GM12878 (cell line): ENCODE measurements around the gene RERE. TPM values are rescaled to one million over a fixed set of nuclear protein-coding genes. Genes with fewer than 3 reads are reported as not detected.

Source experiments
- ATAC-seq: fragments of 200-7000 bp; cut with Tn5 transposase; 3 replicates; pipeline ENCODE4 v1.9.1; 2020; ENCODE audit warnings: mild to moderate bottlenecking, moderate library complexity
- BruUV-seq: library from RNA; stranded (reverse); fragments of 400-500 nt; replicated peaks from 2 replicates; lab custom pipeline; 2021; lab: Mats Ljungman, UMichigan
- CTCF ChIA-PET: fragments of 300-600 bp; sonication (Branson Sonifier 250); formaldehyde crosslinking; extraction: SDS; loops from one replicate; lab custom pipeline; 2021; ENCODE audit warnings: inconsistent platforms; lab: Yijun Ruan, JAX
- POLR2A ChIA-PET: fragments of 350-600 bp; formaldehyde crosslinking; extraction: SDS; loops from one replicate; lab custom pipeline; 2021; ENCODE audit warnings: inconsistent platforms; lab: Charles Lee
- RAD21 ChIA-PET: fragments of 300-600 bp; sonication (Branson Sonifier 250); formaldehyde crosslinking; loops from one replicate; lab custom pipeline; 2023; ENCODE audit warnings: antibody characterized with exemption; ENCODE audit not compliant: unreplicated experiment; lab: Charles Lee
- SMC1A ChIA-PET: fragments of 300-600 bp; sonication (Branson Sonifier 250); formaldehyde crosslinking; loops from one replicate; lab custom pipeline; 2023; ENCODE audit not compliant: unreplicated experiment, uncharacterized antibody; lab: Charles Lee
- DNase-seq: peaks from one replicate; pipeline ENCODE4 v3.0.0-alpha.2; 2011; ENCODE audit warnings: low read depth, low spot score
- FAIRE-seq: peaks from 3 replicates; lab custom pipeline; 2011; peaks lifted over from hg19 to GRCh38; lab: Jason Lieb, UNC
- H2AFZ ChIP-seq: 2 replicates; pipeline ENCODE4 v1.6.0; 2011; ENCODE audit warnings: low read depth, low read length, control low read depth; ENCODE audit not compliant: control insufficient read depth
- H3K27ac ChIP-seq: 2 replicates; pipeline ENCODE4 v1.5.1; 2011; ENCODE audit warnings: control low read depth; ENCODE audit not compliant: control insufficient read depth, insufficient read depth
- H3K27me3 ChIP-seq, 2 experiments: replicated peaks in 1 of 2; 2 replicates each; pipeline versions ENCODE4 v1.6.0 to v1.6.1; 2011; ENCODE audit warnings: low read length in 1 of 2; ENCODE audit not compliant: control insufficient read depth in 2 of 2, insufficient read depth in 2 of 2
- H3K36me3 ChIP-seq, 2 experiments: 2 replicates each; pipeline ENCODE4 v1.5.1; 2011; ENCODE audit warnings: low read length in 1 of 2; ENCODE audit not compliant: control insufficient read depth in 2 of 2, insufficient read depth in 2 of 2
- H3K4me1 ChIP-seq: 2 replicates; pipeline ENCODE4 v1.6.1; 2011; ENCODE audit warnings: mild to moderate bottlenecking, low read length, moderate library complexity, mixed read lengths; ENCODE audit not compliant: control insufficient read depth, insufficient read depth
- H3K4me2 ChIP-seq: 2 replicates; pipeline ENCODE4 v1.6.0; 2011; ENCODE audit warnings: control low read depth; ENCODE audit not compliant: control insufficient read depth, insufficient read depth
- H3K4me3 ChIP-seq: fragments of 200-600 bp; sonication (generic); 2 replicates; pipeline ENCODE4 v1.5.1; 2016
- H3K79me2 ChIP-seq: 2 replicates; pipeline ENCODE4 v1.6.0; 2011; ENCODE audit warnings: low read length; ENCODE audit not compliant: control insufficient read depth, insufficient read depth
- H3K9ac ChIP-seq: 2 replicates; pipeline ENCODE4 v1.8.0; 2011; ENCODE audit warnings: low read length, control low read depth, mixed read lengths; ENCODE audit not compliant: control insufficient read depth, insufficient read depth
- H3K9me3 ChIP-seq: replicated peaks from 3 replicates; pipeline ENCODE4 v1.5.1; 2011; ENCODE audit warnings: mild to moderate bottlenecking, low read length; ENCODE audit not compliant: control insufficient read depth, insufficient read depth
- H4K20me1 ChIP-seq: 2 replicates; pipeline ENCODE4 v1.6.0; 2011; ENCODE audit not compliant: control insufficient read depth, insufficient read depth
- ATF7 ChIP-seq: fragments of 450-650 bp; IDR thresholded peaks from 2 replicates; pipeline ENCODE4 v1.6.1; 2016; ENCODE audit warnings: low read depth, mild to moderate bottlenecking
- CREM ChIP-seq: IDR thresholded peaks from 2 replicates; pipeline ENCODE4 v1.6.1; 2014; ENCODE audit warnings: antibody characterized with exemption, low read depth
- HDAC6 ChIP-seq: fragments of 200-600 bp; sonication (generic); IDR thresholded peaks from one replicate; pipeline ENCODE4 v1.8.0; 2017; ENCODE audit warnings: antibody characterized with exemption; ENCODE audit not compliant: unreplicated experiment
- JUNB ChIP-seq: IDR thresholded peaks from 2 replicates; pipeline ENCODE4 v1.6.1; 2016; ENCODE audit warnings: antibody characterized with exemption, mild to moderate bottlenecking
- MEF2A ChIP-seq: IDR thresholded peaks from 2 replicates; pipeline ENCODE4 v1.6.1; 2011; ENCODE audit warnings: low read depth, mild to moderate bottlenecking, low read length, moderate library complexity; ENCODE audit not compliant: insufficient read depth
- MEF2B ChIP-seq: fragments of 450-650 bp; IDR thresholded peaks from 2 replicates; pipeline ENCODE4 v1.6.1; 2018; ENCODE audit warnings: mild to moderate bottlenecking, moderate library complexity; ENCODE audit not compliant: partially characterized antibody, poor library complexity, severe bottlenecking
- POU2F2 ChIP-seq: IDR thresholded peaks from 3 replicates; pipeline ENCODE4 v1.6.1; 2011; ENCODE audit warnings: low read depth, mild to moderate bottlenecking, low read length, borderline replicate concordance
- RAD51 ChIP-seq: fragments of 450-650 bp; IDR thresholded peaks from 2 replicates; pipeline ENCODE4 v1.6.1; 2016; ENCODE audit warnings: moderate library complexity, mild to moderate bottlenecking, inconsistent platforms
- RFX5 ChIP-seq: IDR thresholded peaks from 2 replicates; pipeline ENCODE4 v1.6.1; 2011; ENCODE audit warnings: low read depth, low read length, improper control_type of control experiment
- SMC3 ChIP-seq: IDR thresholded peaks from 2 replicates; pipeline ENCODE4 v1.6.1; 2011; ENCODE audit warnings: low read length, improper control_type of control experiment, borderline replicate concordance
- TBL1XR1 ChIP-seq: IDR thresholded peaks from 2 replicates; pipeline ENCODE4 v1.6.1; 2012; ENCODE audit warnings: low read depth, low read length, improper control_type of control experiment
- TCF7 ChIP-seq: IDR thresholded peaks from 2 replicates; pipeline ENCODE4 v1.6.1; 2014; ENCODE audit warnings: antibody characterized with exemption, borderline replicate concordance
- ZSCAN29 ChIP-seq: fragments of 450-650 bp; IDR thresholded peaks from 2 replicates; pipeline ENCODE4 v1.6.1; 2017; ENCODE audit warnings: mild to moderate bottlenecking, moderate library complexity
- WGBS: methylation state at CpG from one replicate; pipeline ENCODE4 v1.1.6; 2016; ENCODE audit warnings: low lambda C conversion rate; ENCODE audit not compliant: insufficient replicate concordance, insufficient coverage; ENCODE audit errors: missing lambda C conversion rate; 5-methylcytosine and 5-hydroxymethylcytosine counted together
- in situ Hi-C: fragments of 300-500 bp; cut with MboI; formaldehyde crosslinking; loops from 9 replicates; pipeline ENCODE4 v1.14.3; 2018; ENCODE audit warnings: mixed read lengths
- intact Hi-C: fragments of 100-400 bp; cut with micrococcal nuclease; formaldehyde crosslinking; loops from one replicate; pipeline ENCODE4 v1.14.2; 2022; ENCODE audit not compliant: unreplicated experiment
- polyA plus RNA-seq, 11 experiments: library from polyadenylated mRNA; depleted of rRNA in 4 of 11; unstranded in 6 of 11; stranded (reverse) in 5 of 11; fragments of >200 nt; fragmentation: Nextera tagmentation in 4 of 11; fragmentation: Illumina TruSeq in 1 of 11; extraction: Ambion mirVana in 4 of 11; extraction: Trizol in 1 of 11; gene quantifications; 1 replicate in 1 of 11; 2 replicates in 10 of 11; pipeline versions ENCODE4 v1.2.1 to v1.2.3, GENCODE V29; 2011 to 2016; ENCODE audit warnings: inconsistent platforms in 2 of 11, missing spikeins in 2 of 11, low read depth in 1 of 11
- total RNA-seq, 4 experiments: library from RNA; depleted of rRNA in 3 of 4; stranded (reverse); fragments of >200 nt in 3 of 4; fragmentation: Illumina TruSeq in 1 of 4; extraction: Trizol in 1 of 4; gene quantifications; 2 replicates each; pipeline versions ENCODE4 v1.2.1 to v1.2.3, GENCODE V29; 2013 to 2021
- TF ChIP-seq, protein P1 (sequence below): IDR thresholded peaks from 2 replicates; pipeline ENCODE4 v1.6.1; 2011; ENCODE audit warnings: low read depth, low read length, improper control_type of control experiment, borderline replicate concordance

Gene RERE
- total and polyA plus RNA-seq, 10 of the 15 experiments (the other 5 are each of a cell fraction or from before 2014, with no cell fraction given): 5.2 to 60.5 (median 20.2) TPM

DNA sequence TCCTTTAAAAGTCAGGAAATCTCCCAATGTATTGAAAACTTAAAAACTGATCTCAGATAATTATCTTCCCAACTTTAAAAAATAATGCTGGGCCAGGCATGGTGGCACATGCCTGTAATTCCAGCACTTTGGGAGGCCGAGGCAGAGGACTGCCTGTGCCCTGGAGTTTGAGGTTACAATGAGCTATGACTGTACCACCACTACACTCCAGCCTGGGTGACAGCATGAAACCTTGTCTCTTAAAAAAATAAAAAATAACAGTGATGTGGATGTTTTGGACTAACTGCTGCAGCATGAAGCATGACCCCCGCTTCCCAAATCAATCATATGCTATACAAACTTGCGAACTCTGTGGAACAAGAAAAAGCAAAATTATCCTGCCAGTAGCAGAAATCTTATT lies 186.3 kb downstream of the RERE start:
- Histone ChIP-seq H3K4me3 (no peak overlapping the region), H3K9me3 (no peaks in the 10 kb centered on the region), H3K4me2 (no peak overlapping the region), H3K36me3 (no peaks in the 10 kb centered on the region), H3K9ac (no peak overlapping the region), H3K79me2 (peaks cover 35% of the 10 kb centered on the region), H2AFZ (no peak overlapping the region), H3K27me3 (no peaks in the 10 kb centered on the region), H4K20me1 (no peaks in the 10 kb centered on the region; the same call in 1 of the 2 replicates), H3K4me1 (peaks cover 42% of the 10 kb centered on the region), H3K27ac (no peak overlapping the region)
- no peak for FAIRE-seq
- ChIA-PET POLR2A (interaction anchor here (1.0 to 6.4 kb wide), 3 partner anchors 9 to 96 kb away, joined by 3 to 31 read pairs (median 4); no protein-coding TSS in a partner anchor), SMC1A (interaction anchor here (0.8 to 9.8 kb wide), 8 partner anchors 8 to 218 kb away, joined by 3 to 98 read pairs (median 7); no protein-coding TSS in a partner anchor), CTCF (interaction anchor here (0.9 to 4.7 kb wide), 3 partner anchors 38 to 69 kb away, joined by 3 to 31 read pairs (median 3); no protein-coding TSS in a partner anchor), RAD21 (interaction anchor here (1.0 to 7.2 kb wide), 4 partner anchors 12 to 70 kb away, joined by 3 to 59 read pairs (median 10); no protein-coding TSS in a partner anchor)
- no TSS peak for BruUV-seq
- WGBS: 100% methylated on average over 3 of the region's 3 CpGs
- no peak for TF ChIP-seq HDAC6
- in situ Hi-C loops: no loop called here
- intact Hi-C loops: no loop called here
- no peak for ATAC-seq
- DNase-seq: no peak

DNA sequence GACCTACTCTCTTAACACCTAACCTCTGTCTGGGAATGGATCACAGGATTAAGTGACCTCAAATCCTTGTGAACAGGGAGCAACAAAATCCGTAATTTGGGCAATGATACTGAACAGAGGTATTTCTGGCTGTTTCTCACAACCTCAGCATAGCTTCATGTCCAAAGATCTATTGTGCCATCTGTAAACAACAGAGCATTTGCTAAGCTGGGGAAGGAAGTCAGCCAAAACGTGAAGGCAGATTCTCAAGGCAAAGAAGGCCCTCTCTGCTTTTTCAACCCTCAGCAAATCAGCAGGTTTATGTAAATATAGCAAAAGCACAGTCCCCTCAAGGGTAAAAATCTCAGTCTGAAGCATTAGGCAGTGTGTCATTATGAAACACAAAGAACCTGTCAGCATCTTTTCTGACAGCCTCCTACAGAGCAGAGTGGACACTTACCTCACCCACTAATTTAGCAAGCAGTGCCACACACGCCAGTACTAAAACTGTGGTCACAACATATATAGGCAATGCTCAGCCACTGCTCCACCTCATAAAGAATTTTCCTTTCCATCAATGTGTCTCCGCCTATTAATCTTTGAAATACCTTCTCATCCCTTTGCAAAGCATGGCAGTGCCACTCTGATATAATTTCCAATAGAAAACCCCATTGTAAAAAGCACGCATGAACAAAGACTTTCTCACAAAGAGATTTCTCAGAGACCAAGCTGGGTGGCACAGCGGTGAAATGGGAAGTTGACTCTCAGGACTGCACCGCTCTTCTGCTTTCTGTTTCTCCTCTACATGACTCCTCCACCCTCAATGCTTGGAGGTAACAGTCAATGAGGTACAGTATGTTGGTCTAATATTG lies 188.0 kb downstream of the RERE start:
- Histone ChIP-seq H3K4me1 (peaks cover 42% of the 10 kb centered on the region), H3K4me2 (peak overlapping the region; percentile 92)
- TF ChIP-seq TBL1XR1: 0 out of 2 replicates have a peak, but pooled peaks have one; percentile 47
- TF ChIP-seq JUNB: peak; percentile 84
- TF ChIP-seq MEF2B: peak; percentile 73
- TF ChIP-seq RFX5: no peak
- TF ChIP-seq SMC3: 0 out of 2 replicates have a peak, but pooled peaks have one; percentile 27
- TF ChIP-seq CREM: peak; percentile 37; the same call in 1 of the 2 replicates
- TF ChIP-seq TCF7: no peak
- 0 out of 2 replicates have a peak, but pooled peaks have one; percentile 52 for TF ChIP-seq MEF2A
- TF ChIP-seq, protein P1, sequence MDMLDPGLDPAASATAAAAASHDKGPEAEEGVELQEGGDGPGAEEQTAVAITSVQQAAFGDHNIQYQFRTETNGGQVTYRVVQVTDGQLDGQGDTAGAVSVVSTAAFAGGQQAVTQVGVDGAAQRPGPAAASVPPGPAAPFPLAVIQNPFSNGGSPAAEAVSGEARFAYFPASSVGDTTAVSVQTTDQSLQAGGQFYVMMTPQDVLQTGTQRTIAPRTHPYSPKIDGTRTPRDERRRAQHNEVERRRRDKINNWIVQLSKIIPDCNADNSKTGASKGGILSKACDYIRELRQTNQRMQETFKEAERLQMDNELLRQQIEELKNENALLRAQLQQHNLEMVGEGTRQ: no peak
- peak; percentile 48; the same call in 1 of the 2 replicates for TF ChIP-seq RAD51
- no peak for TF ChIP-seq ZSCAN29
- TF ChIP-seq ATF7: peak; percentile 94
- TF ChIP-seq POU2F2: peak; percentile 80; the same call in 1 of the 3 replicates

More for the DNA sequence above, 188.0 kb downstream of the RERE start:
- BruUV-seq: no TSS peak
- peak; percentile 91 for DNase-seq
- RAD21 ChIA-PET: interaction anchor here (0.7 to 7.2 kb wide), 18 partner anchors 10 to 222 kb away, joined by 3 to 59 read pairs (median 5); no protein-coding TSS in a partner anchor
- Histone ChIP-seq H3K79me2 (peaks cover 37% of the 10 kb centered on the region), H2AFZ (peak overlapping the region; percentile 74), H3K27ac (peak overlapping the region; percentile 86), H3K36me3 (no peaks in the 10 kb centered on the region), H3K27me3 (no peaks in the 10 kb centered on the region), H3K9ac (peak overlapping the region; percentile 52; the same call in 1 of the 2 replicates), H3K9me3 (no peaks in the 10 kb centered on the region), H4K20me1 (no peaks in the 10 kb centered on the region; the same call in 1 of the 2 replicates), H3K4me3 (peak overlapping the region; percentile 43; the same call in 1 of the 2 replicates)
- CTCF ChIA-PET: interaction anchor here (1.0 to 4.7 kb wide), 8 partner anchors 10 to 94 kb away, joined by 3 to 31 read pairs (median 4); no protein-coding TSS in a partner anchor
- in situ Hi-C loops (no loop called here), intact Hi-C loops (no loop called here)
- POLR2A ChIA-PET: interaction anchor here (0.8 to 6.4 kb wide), 6 partner anchors 11 to 202 kb away, joined by 3 to 31 read pairs (median 3); no protein-coding TSS in a partner anchor
- 1% methylated on average over 7 of the region's 7 CpGs for WGBS
- SMC1A ChIA-PET: interaction anchor here (0.7 to 9.8 kb wide), 25 partner anchors 10 to 98 kb away, joined by 3 to 98 read pairs (median 6); no protein-coding TSS in a partner anchor
- peak; percentile 95 for ATAC-seq
- FAIRE-seq: peak; percentile 27
